ENCODE results near the gene ETV1.

Gene ETV1

GRCh38 chr7:13875496-13876074 is 113.9 kb downstream of the ETV1 start:
- peak; percentile 46 for DNase-seq

- no peak for DNase-seq
Measured at GRCh38 chr7:13874783-13875182, 114.7 kb downstream of the ETV1 start.

GRCh38 chr7:13872709-13873108 is 116.8 kb downstream of the ETV1 start:
- DNase-seq: no peak

- DNase-seq: no peak
Measured at GRCh38 chr7:13871008-13871407, 118.5 kb downstream of the ETV1 start.

- DNase-seq: no peak
Measured at GRCh38 chr7:13860734-13861133, 128.7 kb downstream of the ETV1 start.

- DNase-seq: no peak
Measured at GRCh38 chr7:13856012-13856411, 133.5 kb downstream of the ETV1 start.

- DNase-seq: no peak
Measured at GRCh38 chr7:13852281-13852968, 137.0 kb downstream of the ETV1 start.

GRCh38 chr7:13851736-13852135 is 137.7 kb downstream of the ETV1 start:
- DNase-seq: no peak

GRCh38 chr7:13850185-13850752 is 139.2 kb downstream of the ETV1 start:
- DNase-seq: peak; percentile 63

- no peak for DNase-seq
Measured at GRCh38 chr7:13849163-13849892, 140.1 kb downstream of the ETV1 start.

GRCh38 chr7:13848681-13849131 is 140.8 kb downstream of the ETV1 start:
- no peak for DNase-seq

GRCh38 chr7:13846386-13846785 is 143.1 kb downstream of the ETV1 start:
- DNase-seq: no peak

- no peak for DNase-seq
Measured at GRCh38 chr7:13845601-13846000, 143.9 kb downstream of the ETV1 start.

GRCh38 chr7:13844954-13845353 is 144.5 kb downstream of the ETV1 start:
- no peak for DNase-seq

- DNase-seq: no peak
Measured at GRCh38 chr7:13841284-13841683, 148.2 kb downstream of the ETV1 start.
